Dendritic cell treated with granulocyte-macrophage colony-stimulating factor and Interleukin-4, amounts not matched to agents 40 ng/mL and 50 ng/mL, for 4 days (primary cell): Measurements from ENCODE around the gene PRKACB.
A peak's percentile ranks its signal among the peaks of the same experiment; 100 is the strongest.

Source experiments
- H3K27ac Mint-ChIP-seq: one replicate; pipeline ENCODE4 v1.8.0; 2022; ENCODE audit warnings: mild to moderate bottlenecking, mixed read lengths
- H3K27me3 Mint-ChIP-seq: one replicate; pipeline ENCODE4 v1.8.0; 2022; ENCODE audit warnings: mild to moderate bottlenecking, mixed read lengths
- H3K36me3 Mint-ChIP-seq: one replicate; pipeline ENCODE4 v1.8.0; 2022; ENCODE audit warnings: low read depth, mixed read lengths
- H3K4me1 Mint-ChIP-seq: one replicate; pipeline ENCODE4 v1.8.0; 2022; ENCODE audit warnings: low read depth, mixed read lengths
- H3K4me3 Mint-ChIP-seq: one replicate; pipeline ENCODE4 v1.8.0; 2022; ENCODE audit warnings: mild to moderate bottlenecking, moderate library complexity, mixed read lengths
- H3K9me3 Mint-ChIP-seq: one replicate; pipeline ENCODE4 v1.8.0; 2022; ENCODE audit warnings: mixed read lengths
- intact Hi-C: fragments of 100-400 bp; cut with micrococcal nuclease; formaldehyde crosslinking; loops from one replicate; pipeline ENCODE4 v1.15.0; 2022

PRKACB gene

DNA sequence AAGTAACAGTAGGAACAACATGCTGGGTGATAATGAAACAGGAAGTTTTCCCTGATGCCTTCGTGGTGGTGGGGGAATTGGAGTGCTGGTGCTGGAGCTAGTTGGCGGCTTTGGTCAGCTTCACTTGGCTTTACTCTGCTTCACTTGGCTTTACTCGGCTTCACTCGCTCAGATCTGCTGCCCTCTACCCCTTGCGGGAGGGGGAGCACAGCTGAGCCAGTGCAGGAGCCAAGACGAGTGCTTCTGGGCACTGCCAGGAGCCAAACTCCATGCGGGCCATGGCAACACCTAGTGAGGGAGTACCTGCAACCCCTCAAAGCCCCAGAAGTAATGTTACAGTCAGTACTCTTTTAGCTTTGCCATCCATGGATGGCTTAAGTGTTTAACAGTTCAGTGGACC lies 10.6 kb upstream of the PRKACB start:
- no peaks in the 10 kb centered on the region for H3K36me3 Mint-ChIP-seq
- H3K4me3 Mint-ChIP-seq: no peak overlapping the region
- no peaks in the 10 kb centered on the region for H3K27me3 Mint-ChIP-seq
- no peak overlapping the region for H3K27ac Mint-ChIP-seq
- intact Hi-C loops: no loop called here
- peaks cover 13% of the 10 kb centered on the region for H3K4me1 Mint-ChIP-seq
- H3K9me3 Mint-ChIP-seq: no peaks in the 10 kb centered on the region

DNA sequence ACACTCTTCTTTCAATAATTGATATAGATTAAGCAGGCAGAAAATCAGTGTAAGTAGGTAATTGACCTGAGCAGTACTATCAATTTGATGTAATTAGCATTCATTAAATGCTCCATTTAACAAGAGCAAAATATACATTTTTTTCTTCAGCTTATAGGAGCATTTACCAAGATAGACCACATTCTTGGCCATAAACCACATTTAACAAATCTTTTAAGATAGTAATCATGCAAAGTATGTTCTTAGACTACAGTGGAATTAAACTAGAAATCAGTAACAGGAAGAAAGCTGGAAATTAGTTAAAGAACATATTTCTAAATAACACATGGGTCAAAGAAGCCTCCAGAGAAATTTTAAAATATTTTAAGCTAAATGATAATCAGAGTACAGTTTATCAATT lies 8.7 kb upstream of the PRKACB start:
- H3K27ac Mint-ChIP-seq: no peak overlapping the region
- no peaks in the 10 kb centered on the region for H3K9me3 Mint-ChIP-seq
- H3K27me3 Mint-ChIP-seq: no peaks in the 10 kb centered on the region
- intact Hi-C loops: no loop called here
- H3K4me3 Mint-ChIP-seq: no peak overlapping the region
- H3K4me1 Mint-ChIP-seq: peaks cover 13% of the 10 kb centered on the region
- H3K36me3 Mint-ChIP-seq: no peaks in the 10 kb centered on the region

DNA sequence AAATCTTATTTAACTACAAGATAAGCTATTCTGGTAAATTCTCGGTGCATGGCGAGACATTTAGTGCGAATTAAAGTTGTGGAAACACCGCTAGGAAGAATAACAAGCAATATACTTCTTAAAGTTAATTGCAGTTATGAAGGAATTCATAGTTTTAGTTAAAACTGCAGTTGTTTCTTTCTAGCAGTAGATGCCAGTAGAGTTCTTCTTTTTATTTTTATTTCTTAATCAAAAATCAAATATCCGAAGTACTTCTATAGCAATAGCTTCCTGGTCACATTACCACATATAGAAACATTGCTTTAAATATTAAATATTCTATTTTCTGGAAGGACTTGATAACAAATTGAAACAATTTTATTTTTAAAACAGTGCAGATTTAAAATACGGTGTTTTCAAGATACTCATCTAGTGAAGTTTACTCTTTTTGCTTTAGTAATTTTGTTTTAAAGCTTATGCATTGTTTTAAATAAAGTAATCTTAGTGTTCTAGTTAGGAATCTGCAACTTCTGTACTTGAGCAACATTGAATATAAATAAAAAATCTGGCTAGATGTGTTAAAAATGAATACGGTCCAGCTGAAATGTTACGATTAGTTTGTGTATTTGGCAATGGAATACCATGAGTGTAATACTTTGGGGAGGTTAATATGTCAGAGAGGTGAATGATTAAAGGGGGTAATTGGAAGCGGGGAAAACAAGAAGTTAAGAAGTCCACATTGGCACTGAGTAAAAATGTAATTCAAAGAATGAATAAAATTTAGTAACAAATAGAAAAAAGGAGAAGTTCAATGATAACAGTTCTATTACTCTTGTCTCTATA lies 2.7 kb upstream of the PRKACB start:
- no peaks in the 10 kb centered on the region for H3K9me3 Mint-ChIP-seq
- H3K4me1 Mint-ChIP-seq: no peaks in the 10 kb centered on the region
- no peak overlapping the region for H3K4me3 Mint-ChIP-seq
- no peaks in the 10 kb centered on the region for H3K36me3 Mint-ChIP-seq
- H3K27ac Mint-ChIP-seq: no peak overlapping the region
- intact Hi-C loops: loop anchor here (1.0 to 10.0 kb wide), 7 partner anchors 292 to 796 kb away; no protein-coding TSS in a partner anchor
- H3K27me3 Mint-ChIP-seq: no peaks in the 10 kb centered on the region

DNA sequence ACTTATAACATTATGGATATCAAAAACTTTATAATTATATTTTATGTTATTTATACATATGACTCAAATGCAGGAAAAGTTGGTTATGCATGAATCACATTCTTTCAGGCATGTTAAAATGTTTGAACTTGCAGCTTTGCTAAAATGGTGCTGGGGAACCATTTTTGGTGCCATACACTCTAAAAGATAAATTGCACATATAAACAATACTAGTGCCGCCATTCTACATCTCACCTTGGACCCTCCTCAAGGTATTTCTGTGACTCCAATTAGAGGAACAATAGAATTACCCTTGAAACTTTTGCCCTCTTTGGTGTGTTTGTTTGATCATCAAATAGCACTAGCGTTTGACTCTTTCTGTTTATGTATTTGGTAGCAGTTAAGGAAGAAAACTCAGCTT lies 997 bp downstream of the PRKACB start:
- intact Hi-C loops: loop anchor here (5.0 to 10.0 kb wide), 2 partner anchors 157 to 400 kb away; partner anchors contain the start of gene SAMD13
- Mint-ChIP-seq H3K27ac (peak overlapping the region; percentile 83), H3K4me3 (peak overlapping the region; percentile 73), H3K9me3 (no peaks in the 10 kb centered on the region), H3K36me3 (no peaks in the 10 kb centered on the region), H3K4me1 (peaks cover 9% of the 10 kb centered on the region), H3K27me3 (no peaks in the 10 kb centered on the region)

DNA sequence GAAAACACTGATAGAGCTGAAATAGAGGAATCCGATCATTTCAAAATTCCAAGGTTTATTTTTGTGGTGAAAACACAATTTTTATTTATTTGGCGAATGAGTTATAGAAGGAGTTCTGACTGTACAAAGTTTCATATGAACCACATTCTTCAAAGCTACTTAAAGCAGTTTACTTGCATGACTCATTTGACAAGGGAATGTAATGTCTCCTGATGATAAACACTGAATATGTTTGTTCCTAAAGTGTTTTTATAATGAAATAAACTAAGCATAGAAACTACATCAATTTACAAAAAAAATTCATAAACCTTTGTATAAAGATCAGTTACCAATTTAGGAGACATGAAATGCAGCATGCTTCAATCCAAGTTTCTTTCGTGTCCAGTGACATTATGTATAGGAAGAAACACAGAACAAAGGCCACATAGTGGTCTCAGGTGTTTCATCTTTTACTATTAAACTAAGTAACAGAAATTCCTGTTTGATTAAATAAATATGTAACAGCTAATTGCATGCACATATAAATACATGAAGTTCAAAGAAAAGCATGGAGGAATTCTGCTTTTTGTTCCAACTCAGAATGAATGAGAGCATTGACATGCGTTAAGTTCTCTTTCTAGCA lies 2.5 kb downstream of the PRKACB start:
- peaks cover 9% of the 10 kb centered on the region for H3K4me1 Mint-ChIP-seq
- no peaks in the 10 kb centered on the region for H3K9me3 Mint-ChIP-seq
- H3K27ac Mint-ChIP-seq: peak overlapping the region; percentile 83
- peaks cover 2% of the 10 kb centered on the region for H3K36me3 Mint-ChIP-seq
- H3K27me3 Mint-ChIP-seq: no peaks in the 10 kb centered on the region
- intact Hi-C loops: loop anchor here (5.0 to 10.0 kb wide), 2 partner anchors 156 to 398 kb away; partner anchors contain the start of gene SAMD13
- peak overlapping the region; percentile 37 for H3K4me3 Mint-ChIP-seq

DNA sequence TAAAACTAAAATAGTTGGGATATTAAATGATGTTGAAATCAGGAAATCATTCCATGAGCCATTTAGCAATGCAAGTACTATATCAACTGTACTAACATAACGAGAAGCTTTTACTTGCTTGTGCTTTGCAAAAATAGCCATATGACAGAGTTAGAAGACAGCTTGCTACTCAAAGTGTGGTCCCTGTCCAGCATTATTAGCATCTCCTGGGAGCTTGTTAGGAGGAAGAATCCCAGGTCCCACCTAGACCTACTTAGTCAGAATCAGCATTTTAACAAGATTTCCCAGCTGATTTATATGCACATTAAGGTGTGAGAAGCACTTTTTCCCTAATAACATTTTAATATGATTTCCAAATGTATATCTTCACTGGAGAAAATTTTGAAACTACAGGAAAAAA lies 4.7 kb downstream of the PRKACB start:
- H3K4me3 Mint-ChIP-seq: no peak overlapping the region
- peaks cover 24% of the 10 kb centered on the region for H3K4me1 Mint-ChIP-seq
- H3K27me3 Mint-ChIP-seq: no peaks in the 10 kb centered on the region
- H3K9me3 Mint-ChIP-seq: no peaks in the 10 kb centered on the region
- no peak overlapping the region for H3K27ac Mint-ChIP-seq
- peaks cover 6% of the 10 kb centered on the region for H3K36me3 Mint-ChIP-seq
- intact Hi-C loops: loop anchor here (5.0 to 10.0 kb wide), 2 partner anchors 154 to 396 kb away; partner anchors contain the start of gene SAMD13

DNA sequence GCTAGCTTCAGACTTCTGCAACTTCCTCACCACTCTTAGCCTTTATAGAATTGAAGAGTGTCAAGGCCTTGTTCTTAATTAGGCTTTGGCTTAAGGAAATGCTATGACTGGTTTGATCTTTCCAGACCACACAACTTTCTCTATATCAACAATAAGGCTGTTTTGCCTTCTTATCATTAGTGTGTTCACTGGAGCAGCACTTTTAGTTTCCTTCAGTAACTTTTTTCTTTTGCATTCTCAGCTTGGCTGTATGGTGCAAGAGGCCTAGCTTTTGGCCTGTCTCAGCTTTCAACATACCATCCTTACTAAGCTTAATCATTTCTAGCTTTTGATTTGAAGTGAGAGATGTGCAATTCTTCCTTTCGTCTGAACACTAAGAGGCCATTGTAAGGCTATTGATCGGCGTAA lies 8.6 kb downstream of the PRKACB start:
- Mint-ChIP-seq H3K4me3 (no peak overlapping the region), H3K27me3 (no peaks in the 10 kb centered on the region), H3K36me3 (peaks cover 7% of the 10 kb centered on the region), H3K4me1 (peaks cover 26% of the 10 kb centered on the region), H3K9me3 (no peaks in the 10 kb centered on the region), H3K27ac (no peak overlapping the region)
- intact Hi-C loops: no loop called here

DNA sequence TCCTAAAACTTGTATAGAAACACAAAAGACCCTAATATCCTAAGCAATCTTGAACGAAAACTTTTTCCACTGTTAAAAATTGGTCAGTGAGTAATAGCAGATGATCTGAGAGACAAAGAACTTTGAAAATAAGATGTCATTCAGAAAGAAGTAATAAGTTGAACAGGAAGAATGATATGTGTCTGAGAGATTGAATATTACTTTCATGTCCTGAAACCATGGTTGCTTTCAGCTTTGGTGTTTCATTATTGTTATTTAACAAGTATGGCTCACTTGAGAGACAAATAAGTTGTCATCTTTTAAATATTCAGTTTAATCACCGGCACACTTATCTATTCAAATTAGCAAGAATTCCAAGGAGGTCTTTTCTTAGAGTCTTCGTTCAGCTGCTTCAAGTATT lies 11.4 kb downstream of the PRKACB start:
- intact Hi-C loops: no loop called here
- H3K27me3 Mint-ChIP-seq: no peaks in the 10 kb centered on the region
- no peak overlapping the region for H3K27ac Mint-ChIP-seq
- peaks cover 12% of the 10 kb centered on the region for H3K36me3 Mint-ChIP-seq
- H3K4me1 Mint-ChIP-seq: peaks cover 31% of the 10 kb centered on the region
- no peak overlapping the region for H3K4me3 Mint-ChIP-seq
- H3K9me3 Mint-ChIP-seq: no peaks in the 10 kb centered on the region

DNA sequence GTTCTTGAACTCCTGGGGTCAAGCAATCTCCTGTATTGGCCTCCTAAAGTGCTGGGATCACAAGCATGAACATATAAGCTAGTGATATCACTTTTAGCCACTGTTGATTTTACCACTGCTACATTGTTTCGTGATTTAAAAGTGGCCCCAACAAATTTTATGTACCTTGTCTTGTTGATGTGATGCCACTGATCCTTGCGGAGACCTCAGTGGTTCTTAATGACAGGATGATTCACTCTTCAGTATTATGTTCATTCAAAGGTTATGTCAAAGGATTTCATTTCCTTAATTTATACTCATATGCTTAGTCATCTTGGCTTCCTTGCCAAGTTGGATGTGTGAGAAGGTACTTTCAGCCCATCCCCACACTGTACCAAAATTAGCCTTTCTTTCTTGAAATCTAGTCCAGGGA lies 12.1 kb downstream of the PRKACB start:
- H3K27me3 Mint-ChIP-seq: no peaks in the 10 kb centered on the region
- H3K9me3 Mint-ChIP-seq: no peaks in the 10 kb centered on the region
- peaks cover 31% of the 10 kb centered on the region for H3K4me1 Mint-ChIP-seq
- no peak overlapping the region for H3K4me3 Mint-ChIP-seq
- intact Hi-C loops: no loop called here
- peaks cover 12% of the 10 kb centered on the region for H3K36me3 Mint-ChIP-seq
- H3K27ac Mint-ChIP-seq: no peak overlapping the region

DNA sequence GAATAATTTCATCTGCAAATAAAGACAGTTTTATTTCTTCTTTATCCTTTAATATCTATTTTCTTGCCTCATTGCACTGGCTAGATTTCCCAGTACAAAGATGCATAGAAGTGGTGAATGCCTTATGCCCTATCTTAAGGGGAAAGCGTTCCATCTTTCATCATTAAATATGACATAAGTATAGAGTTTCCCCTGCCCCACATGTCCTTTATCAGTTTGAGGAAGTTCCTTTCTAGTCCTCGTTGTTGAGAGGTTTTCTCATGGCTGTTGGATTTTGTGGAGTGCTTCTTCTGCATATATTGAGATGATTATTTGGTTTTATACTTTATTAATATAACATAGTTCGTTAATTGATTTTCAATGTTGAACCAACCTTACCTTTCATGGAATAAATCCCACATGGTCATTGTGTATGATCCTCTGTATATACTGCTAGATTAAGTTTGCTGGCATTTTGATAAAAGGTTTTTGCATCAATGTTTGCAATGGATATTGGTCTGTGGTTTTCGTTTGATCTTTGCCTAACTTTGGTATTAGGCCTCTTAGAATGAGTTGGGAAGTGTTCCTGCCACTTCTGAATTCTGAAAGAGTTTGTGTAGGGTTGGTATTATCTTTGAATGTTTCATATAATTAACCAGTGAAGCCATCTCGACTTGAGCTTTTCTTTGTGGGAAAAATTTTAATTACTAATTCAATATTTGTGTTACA lies 15.6 kb downstream of the PRKACB start:
- H3K4me3 Mint-ChIP-seq: no peak overlapping the region
- no peak overlapping the region for H3K27ac Mint-ChIP-seq
- H3K4me1 Mint-ChIP-seq: peaks cover 23% of the 10 kb centered on the region
- no peaks in the 10 kb centered on the region for H3K27me3 Mint-ChIP-seq
- H3K9me3 Mint-ChIP-seq: no peaks in the 10 kb centered on the region
- intact Hi-C loops: no loop called here
- H3K36me3 Mint-ChIP-seq: peaks cover 6% of the 10 kb centered on the region

DNA sequence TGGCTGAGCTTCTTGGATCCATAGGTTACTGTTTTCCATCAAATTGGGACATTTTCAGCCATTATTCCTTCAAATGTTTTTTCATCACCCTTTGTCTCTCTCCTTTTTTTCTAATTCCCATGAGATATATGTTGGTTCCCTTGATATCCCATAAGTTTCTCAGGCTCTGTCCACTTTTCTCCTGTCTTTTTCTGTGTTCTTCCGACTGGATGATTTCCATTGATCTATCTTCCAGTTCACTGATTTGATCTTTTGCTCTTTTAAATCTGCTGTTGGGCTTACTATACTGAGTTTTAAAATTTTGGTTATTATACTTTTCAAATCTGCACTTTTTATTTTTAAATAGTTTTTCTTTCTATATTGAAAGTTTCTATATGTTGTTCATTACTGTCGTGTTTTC lies 18.2 kb downstream of the PRKACB start:
- intact Hi-C loops: no loop called here
- Mint-ChIP-seq H3K9me3 (no peaks in the 10 kb centered on the region), H3K4me3 (no peak overlapping the region), H3K27me3 (no peaks in the 10 kb centered on the region), H3K4me1 (peaks cover 20% of the 10 kb centered on the region), H3K27ac (no peak overlapping the region), H3K36me3 (peaks cover 6% of the 10 kb centered on the region)

DNA sequence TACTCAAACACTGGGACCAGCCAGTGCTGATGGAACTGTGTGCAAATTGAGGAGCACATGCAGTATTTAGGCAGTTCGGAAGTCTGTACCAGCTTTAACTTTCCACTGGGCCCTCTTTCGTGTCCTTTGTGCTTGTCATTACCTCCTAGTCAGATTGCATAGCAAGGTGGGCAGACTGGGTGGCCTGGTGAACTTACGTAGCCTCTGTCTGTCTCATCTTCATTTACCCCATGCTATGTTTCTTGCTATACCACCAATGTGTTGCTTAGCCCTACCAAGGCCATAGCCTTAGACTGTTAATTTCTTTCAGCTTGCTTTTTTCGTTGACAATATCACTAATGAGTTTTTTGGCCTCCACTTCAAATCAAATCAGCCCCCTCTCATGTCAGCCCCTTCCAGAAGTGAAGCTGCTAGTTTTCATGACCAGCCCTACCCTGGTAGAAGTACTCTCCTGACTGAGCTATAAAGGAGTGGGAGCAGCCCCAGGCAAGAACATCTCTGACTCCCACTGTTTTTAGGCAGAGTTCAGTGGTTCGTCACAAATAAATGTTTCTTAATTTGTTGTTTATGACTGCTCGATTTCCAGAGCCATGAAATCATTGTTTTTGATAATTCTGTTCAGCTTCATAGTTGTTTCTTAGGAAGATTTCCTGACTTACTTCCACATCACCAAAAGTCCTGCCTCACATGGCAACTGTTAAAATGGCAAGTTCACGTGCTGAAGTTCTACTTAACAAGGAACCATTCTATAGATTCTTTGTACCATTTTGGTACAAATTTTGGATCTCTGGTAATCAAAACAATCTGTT lies 19.3 kb downstream of the PRKACB start:
- Mint-ChIP-seq H3K36me3 (no peaks in the 10 kb centered on the region), H3K4me3 (no peak overlapping the region), H3K9me3 (no peaks in the 10 kb centered on the region), H3K27ac (no peak overlapping the region), H3K4me1 (peaks cover 20% of the 10 kb centered on the region), H3K27me3 (no peaks in the 10 kb centered on the region)
- intact Hi-C loops: no loop called here

DNA sequence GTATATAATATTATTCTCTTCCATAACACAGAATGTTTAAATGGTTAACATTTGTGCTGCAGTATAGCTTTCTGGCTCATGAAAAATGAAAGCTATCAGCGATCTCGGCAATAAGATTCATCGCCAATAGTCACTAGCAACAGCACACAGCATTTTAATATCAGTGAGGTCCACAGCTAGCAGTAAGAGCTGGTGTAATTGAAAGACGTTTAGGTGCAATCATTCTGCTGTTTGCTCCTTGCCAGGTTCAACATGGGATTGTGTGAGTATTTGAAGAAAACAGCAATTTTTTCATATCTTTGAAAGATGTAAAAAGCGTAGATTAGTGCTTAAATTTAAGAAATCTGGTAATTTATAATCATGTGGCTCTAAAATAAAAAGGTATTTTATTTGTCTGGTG lies 20.1 kb downstream of the PRKACB start:
- no peaks in the 10 kb centered on the region for H3K9me3 Mint-ChIP-seq
- H3K4me3 Mint-ChIP-seq: no peak overlapping the region
- peaks cover 20% of the 10 kb centered on the region for H3K4me1 Mint-ChIP-seq
- intact Hi-C loops: no loop called here
- H3K36me3 Mint-ChIP-seq: no peaks in the 10 kb centered on the region
- H3K27ac Mint-ChIP-seq: no peak overlapping the region
- no peaks in the 10 kb centered on the region for H3K27me3 Mint-ChIP-seq
